ENCODE results near the gene MMGT1. TPM values are rescaled to one million over a fixed set of nuclear protein-coding genes. Genes with fewer than 3 reads are reported as not detected.
A peak's percentile ranks its signal among the peaks of the same experiment; 100 is the strongest.

MMGT1 gene
- polyA plus RNA-seq (2013, experiment 1 of 2; ENCODE audit: insufficient read length): 24.7 TPM
- 22.4 TPM for polyA plus RNA-seq (2013, experiment 2 of 2; ENCODE audit: insufficient read length)

GRCh38 chrX:135973548-135974278 lies at the start of gene MMGT1:
Gene MMGT1 (minus strand): TSS chrX:135973988. CDS start chrX:135973675, 313 bp downstream.
- DNase-seq: peak; percentile 84

- DNase-seq: no peak
Measured at GRCh38 chrX:136021903-136022302, 48.1 kb upstream of the MMGT1 start.

- no peak for DNase-seq
Measured at GRCh38 chrX:136021160-136021559, 47.4 kb upstream of the MMGT1 start.

- no peak for DNase-seq
Measured at GRCh38 chrX:136019226-136019625, 45.4 kb upstream of the MMGT1 start.

DNA sequence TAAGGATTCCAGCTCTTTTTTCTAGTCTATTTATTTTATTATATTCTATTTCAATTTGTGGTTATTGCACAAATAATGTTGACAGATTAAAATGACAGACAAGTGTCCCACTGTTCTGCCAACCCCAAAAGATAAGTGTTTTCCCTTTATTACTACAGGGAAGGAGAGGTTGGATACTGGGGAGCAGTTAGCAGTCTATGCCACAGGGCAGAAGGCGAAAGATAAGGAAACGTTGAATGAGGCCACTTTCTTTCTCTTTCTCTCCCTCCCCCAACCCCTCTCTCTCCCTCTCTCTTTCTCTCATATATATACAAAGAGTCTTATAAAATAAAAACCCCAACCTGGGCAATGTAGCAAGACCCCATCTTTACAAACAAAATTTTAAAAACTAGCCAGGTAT lies 43.1 kb upstream of the MMGT1 start:
- DNase-seq: no peak

GRCh38 chrX:136015016-136015415 lies 41.2 kb upstream of the MMGT1 start:
- DNase-seq: no peak

- no peak for DNase-seq
Measured at GRCh38 chrX:135988245-135988644, 14.5 kb upstream of the MMGT1 start.

DNA sequence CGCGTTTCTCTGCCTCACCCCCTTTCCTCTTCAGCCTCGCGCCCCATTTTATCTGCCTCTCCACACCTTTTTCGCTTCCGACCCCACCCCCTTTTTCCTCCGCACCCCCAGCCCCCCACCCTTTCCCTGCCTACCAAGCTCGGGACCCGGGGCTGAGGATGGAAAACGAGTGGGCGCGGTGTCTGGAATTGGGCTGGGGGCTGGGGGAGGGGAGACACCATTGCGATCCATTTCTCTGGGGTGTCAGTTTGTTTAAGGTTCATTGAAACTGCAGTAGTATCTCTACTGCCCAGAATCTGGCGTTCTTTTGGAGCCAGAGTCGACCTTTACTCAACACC lies 12.2 kb upstream of the MMGT1 start:
- DNase-seq: no peak

- DNase-seq: peak; percentile 56
Measured at GRCh38 chrX:135985157-135985972, 11.6 kb upstream of the MMGT1 start, which contains the start of gene SLC9A6. Gene SLC9A6 (plus strand): TSS chrX:135985435. CDS start chrX:135985659, 224 bp downstream.

DNA sequence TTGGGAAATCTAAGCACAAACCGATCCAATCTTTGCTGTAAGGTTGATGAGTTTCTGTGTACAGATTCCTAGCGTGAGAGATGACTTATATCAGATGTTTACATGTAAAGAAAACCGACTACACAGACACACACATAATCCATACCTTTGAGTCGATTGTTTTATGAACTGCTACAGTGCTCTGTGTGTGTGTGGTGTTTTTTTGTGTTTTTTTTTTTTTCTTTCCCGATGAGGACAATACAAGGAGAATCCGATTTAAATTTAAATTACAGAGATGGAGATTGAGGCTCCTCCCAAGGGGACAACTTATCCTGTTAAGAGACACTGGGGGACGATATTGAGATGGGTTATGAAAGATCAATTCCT lies 11.0 kb upstream of the MMGT1 start:
- DNase-seq: no peak

DNA sequence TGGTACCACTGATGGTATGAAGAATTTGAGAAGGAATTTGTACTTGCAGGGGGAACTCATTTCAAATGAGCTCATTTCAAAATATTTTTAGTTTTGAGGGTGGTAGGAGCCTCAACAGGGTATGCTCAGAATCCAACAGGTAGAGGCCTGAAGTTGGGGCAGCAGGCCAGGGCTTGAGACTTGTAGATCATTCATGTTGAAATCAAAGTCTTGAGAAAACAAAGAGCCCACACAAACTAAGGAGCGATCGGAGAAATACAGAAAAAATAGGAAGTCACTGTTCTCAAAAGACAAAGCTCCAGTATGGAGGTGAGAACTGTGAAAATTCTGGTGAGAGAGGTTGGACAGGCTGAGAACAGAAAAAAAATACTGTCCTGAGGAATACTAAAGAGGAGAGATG lies 10.5 kb upstream of the MMGT1 start:
- DNase-seq: no peak

DNA sequence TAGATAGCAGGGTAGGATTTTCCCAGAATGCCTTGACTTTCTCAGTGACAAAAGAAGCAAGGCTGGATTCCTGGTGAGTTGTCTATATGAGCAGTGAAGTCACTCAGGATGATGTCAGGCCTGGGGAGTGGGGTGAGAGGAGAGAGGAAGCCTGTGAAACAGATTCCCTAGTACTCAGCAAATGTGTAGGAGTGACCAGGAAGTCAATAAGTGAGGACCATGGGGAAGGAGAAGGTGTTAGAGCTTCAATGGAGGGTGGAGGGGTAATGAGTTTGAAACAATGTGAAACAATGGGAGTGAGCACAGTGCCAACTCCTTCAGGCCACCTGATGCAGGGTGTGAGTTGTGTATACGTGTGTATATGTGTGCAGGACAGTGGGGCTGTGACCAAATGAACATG lies 9.1 kb upstream of the MMGT1 start:
- peak; percentile 3 for DNase-seq

DNA sequence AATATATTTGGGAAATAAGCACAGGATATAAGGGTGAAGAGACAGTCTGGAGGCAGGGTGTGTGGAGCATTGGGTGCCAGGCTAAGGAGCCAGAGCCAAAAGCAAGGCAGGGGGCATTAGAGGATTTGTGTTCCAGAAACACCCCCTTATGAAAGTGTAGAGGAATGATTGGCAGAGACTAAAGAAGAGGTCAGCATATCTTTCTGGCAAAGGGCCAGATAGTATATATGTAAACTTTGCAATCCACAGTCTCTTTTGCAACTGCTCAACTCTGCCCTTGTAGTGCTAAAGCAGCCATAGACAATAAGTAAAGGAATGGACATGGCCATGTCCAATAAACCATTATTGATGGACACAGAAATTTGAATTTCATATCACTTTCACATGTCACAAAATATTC lies 7.9 kb upstream of the MMGT1 start:
- no peak for DNase-seq

GRCh38 chrX:135981010-135981409 lies 7.2 kb upstream of the MMGT1 start:
- no peak for DNase-seq

DNA sequence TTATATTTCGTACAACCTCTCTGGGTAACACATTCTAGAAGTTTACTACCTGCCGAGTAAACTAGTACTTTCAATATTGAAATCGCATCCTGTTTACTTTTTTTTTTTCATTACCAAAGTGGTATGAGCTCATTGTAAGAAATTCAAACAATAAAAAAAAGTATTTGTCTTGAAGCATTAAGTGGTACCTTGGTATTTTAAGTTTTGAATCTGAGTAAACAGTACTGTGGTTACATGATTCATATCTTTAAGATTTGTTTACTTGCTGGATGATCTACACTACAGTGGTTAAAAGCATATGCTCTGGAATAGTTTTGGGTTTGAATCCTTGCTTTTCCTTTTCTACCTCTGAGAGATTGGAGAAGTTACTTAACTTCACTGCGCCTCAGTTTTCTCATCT lies 3.8 kb upstream of the MMGT1 start:
- peak; percentile 40 for DNase-seq

- no peak for DNase-seq
Measured at GRCh38 chrX:135975421-135975820, 1.6 kb upstream of the MMGT1 start.

- DNase-seq: peak; percentile 59
Measured at GRCh38 chrX:135974279-135974856, 580 bp upstream of the MMGT1 start.

GRCh38 chrX:135973025-135973547 lies 702 bp downstream of the MMGT1 start:
- DNase-seq: peak; percentile 26

DNA sequence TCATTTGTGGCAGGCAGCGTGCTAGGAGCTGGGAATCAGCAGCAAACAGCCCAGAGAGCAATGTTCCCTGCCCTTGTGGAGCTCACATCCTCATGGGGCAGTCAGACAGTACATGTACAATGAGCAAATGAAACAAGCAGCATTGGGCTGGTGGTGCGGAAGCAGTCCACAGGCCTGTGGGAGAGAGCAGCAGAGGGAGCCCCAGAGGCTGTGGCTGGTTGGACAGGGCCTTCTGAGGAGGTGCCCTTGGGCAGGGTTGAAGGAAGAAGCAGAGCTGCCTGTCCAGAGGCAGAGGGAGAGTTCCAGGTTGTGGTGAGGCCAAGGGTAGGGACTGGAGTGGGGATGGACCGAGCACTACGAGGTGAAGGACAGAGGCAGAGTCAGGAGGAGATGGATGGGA lies 22.5 kb downstream of the MMGT1 start:
- DNase-seq: no peak

DNA sequence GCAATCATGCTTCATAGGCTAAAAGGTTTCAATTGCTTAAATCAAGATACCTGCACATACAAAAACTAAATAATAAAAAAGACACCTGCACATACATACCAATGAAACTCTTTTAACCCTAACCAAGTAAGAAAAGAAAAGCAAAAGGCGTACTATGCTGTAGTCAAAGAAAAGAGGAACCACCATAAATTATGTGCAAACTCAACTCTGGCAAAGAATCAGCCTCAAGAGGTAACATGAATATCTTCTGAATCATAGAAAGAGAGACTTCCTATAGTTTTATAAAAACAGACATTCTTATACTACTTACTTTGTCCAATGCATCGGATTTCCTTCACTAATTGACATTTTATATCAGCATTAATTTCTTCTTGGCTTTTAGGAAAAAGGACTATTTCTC lies 29.3 kb downstream of the MMGT1 start:
- no peak for DNase-seq

DNA sequence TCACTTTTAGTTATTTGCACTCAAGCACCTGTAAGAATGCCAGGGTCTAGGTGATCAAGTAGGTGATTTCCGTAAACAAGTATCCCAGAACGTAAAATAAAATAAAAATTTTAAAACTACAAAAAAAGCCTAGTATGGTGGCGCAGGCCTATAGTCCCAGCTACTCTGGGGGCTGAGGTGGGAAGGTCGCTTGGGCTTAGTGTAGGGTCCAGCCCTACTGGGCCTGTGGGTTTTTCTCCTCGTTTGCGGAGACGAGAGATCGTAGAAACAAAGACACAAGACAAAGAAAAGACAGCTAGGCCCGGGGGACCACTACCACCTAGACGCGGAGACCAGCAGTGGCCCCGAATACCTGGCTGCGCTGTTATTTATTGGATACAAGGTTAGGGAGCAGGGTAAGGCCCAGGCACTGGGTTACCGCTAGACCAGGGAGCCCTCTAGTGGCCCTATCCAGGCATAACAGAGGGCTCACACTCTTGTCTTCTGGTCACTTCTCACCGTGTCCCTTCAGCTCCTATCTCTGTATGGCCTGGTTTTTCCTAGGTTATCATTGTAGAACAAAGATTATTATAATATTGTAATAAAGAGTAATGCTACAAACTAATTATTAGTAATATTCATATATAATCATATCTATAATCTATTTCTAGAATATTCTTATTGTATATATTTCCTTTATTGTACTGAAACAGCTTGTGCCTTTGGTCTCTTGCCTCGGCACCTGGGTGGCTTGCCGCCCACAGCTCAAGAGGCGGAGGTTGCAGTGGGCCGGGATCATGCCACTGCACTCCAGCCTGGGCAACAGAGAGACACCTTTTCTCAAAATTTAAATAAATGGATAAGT lies 41.9 kb downstream of the MMGT1 start:
- DNase-seq: peak; percentile 4

- no peak for DNase-seq
Measured at GRCh38 chrX:135927897-135928296, 45.9 kb downstream of the MMGT1 start.
